Cerebellar cortex (tissue), 1 donor: ENCODE measurements around the gene CDC25B.

Source experiments
- DNase-seq: peaks from one replicate; pipeline ENCODE4 v3.0.0-alpha.2; 2015; ENCODE audit warnings: low spot score

Gene CDC25B

GRCh38 chr20:3764659-3765058, 31.5 kb upstream of the CDC25B start:
- no peak for DNase-seq

GRCh38 chr20:3765171-3765882, 30.8 kb upstream of the CDC25B start:
- no peak for DNase-seq

GRCh38 chr20:3766422-3767109, 29.5 kb upstream of the CDC25B start:
- no peak for DNase-seq

- no peak for DNase-seq
Measured at GRCh38 chr20:3767110-3767426, 29.0 kb upstream of the CDC25B start.

- DNase-seq = peak; percentile 97
Measured at GRCh38 chr20:3767427-3768341, 28.4 kb upstream of the CDC25B start, which contains the start of gene ADISSP. Gene ADISSP, minus strand, starts transcription at chr20:3767753. Its CDS starts 7,653 bp downstream, at chr20:3760100.

GRCh38 chr20:3768342-3769130, 27.6 kb upstream of the CDC25B start:
- peak; percentile 79 for DNase-seq

GRCh38 chr20:3771552-3772058, 24.5 kb upstream of the CDC25B start:
- no peak for DNase-seq

GRCh38 chr20:3775457-3776108, 20.5 kb upstream of the CDC25B start:
- DNase-seq = no peak

GRCh38 chr20:3777381-3777715, 18.8 kb upstream of the CDC25B start:
- DNase-seq = no peak

GRCh38 chr20:3777716-3778629, 18.1 kb upstream of the CDC25B start:
- DNase-seq = no peak

- DNase-seq = no peak
Measured at GRCh38 chr20:3778976-3779375, 17.1 kb upstream of the CDC25B start.

GRCh38 chr20:3781153-3781910, 14.8 kb upstream of the CDC25B start, which contains the start of gene SPEF1:
Gene SPEF1, minus strand, starts transcription at chr20:3781448. Its CDS starts 161 bp downstream, at chr20:3781287.
- peak; percentile 98 for DNase-seq

GRCh38 chr20:3782597-3782996, 13.5 kb upstream of the CDC25B start:
- no peak for DNase-seq

- no peak for DNase-seq
Measured at GRCh38 chr20:3783068-3783489, 13.0 kb upstream of the CDC25B start.

GRCh38 chr20:3783511-3784195, 12.5 kb upstream of the CDC25B start:
- DNase-seq = no peak

GRCh38 chr20:3784216-3784853, 11.8 kb upstream of the CDC25B start:
- DNase-seq = no peak

GRCh38 chr20:3784863-3785239, 11.3 kb upstream of the CDC25B start:
- DNase-seq = no peak
